NB4 (cell line): ENCODE measurements around the gene SEZ6L.

ENCODE experiments used
- CTCF ChIP-seq: IDR thresholded peaks from one replicate; pipeline ENCODE4 v1.5.1; 2012; ENCODE audit warnings: low read depth, low read length
- POLR2A ChIP-seq: IDR thresholded peaks from 2 replicates; pipeline ENCODE4 v1.6.1; 2011; ENCODE audit warnings: mild to moderate bottlenecking; ENCODE audit not compliant: insufficient read length; ENCODE audit errors: extremely low read depth

- no peak for TF ChIP-seq CTCF
- TF ChIP-seq POLR2A, result no peak
Measured at GRCh38 chr22:26395926-26396325, 226.7 kb downstream of the SEZ6L start.
